Erythroblast (primary cell): ENCODE data around the gene CMSS1.

Experiments
- GATA1 ChIP-seq: IDR thresholded peaks from 2 replicates; pipeline ENCODE4 v1.6.1; 2011; ENCODE audit warnings: low read depth, mild to moderate bottlenecking, control low read depth, low read length, moderate library complexity
- POLR2A ChIP-seq: IDR thresholded peaks from 2 replicates; pipeline ENCODE4 v1.6.1; 2011; ENCODE audit warnings: mild to moderate bottlenecking, low read length

DNA sequence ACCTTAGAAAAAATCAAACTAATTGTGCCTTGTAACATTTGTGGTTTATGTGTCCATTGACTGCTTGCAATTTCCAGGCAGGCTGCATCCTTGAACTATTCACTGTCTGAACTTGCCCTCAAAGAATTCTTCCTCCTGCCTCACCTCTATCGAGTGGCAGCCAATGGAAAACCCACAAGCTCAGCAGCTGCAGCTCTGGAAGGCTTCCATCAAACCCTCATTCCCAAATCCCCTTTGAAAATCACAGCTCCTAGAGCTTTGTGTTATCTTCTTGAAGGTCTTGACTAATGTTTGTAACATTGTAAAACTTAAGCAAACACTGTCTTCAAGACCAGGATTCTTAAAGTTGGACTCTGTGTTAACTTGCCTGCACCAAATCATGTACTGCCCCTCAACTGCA is 215.5 kb downstream of the CMSS1 start:
- TF ChIP-seq POLR2A (no peak), GATA1 (no peak)
